GM21619 (cell line): ENCODE measurements around the gene TOMM40L.
"Not testable (repeated sequence)": the region's sequence is repeated elsewhere in the genome, so short reads cannot be mapped to it uniquely, and the experiment has no call there.

Source experiments
- ATAC-seq: cut with Tn5 transposase; IDR thresholded peaks from one replicate; pipeline ENCODE4 v1.9.1; 2021; ENCODE audit not compliant: unreplicated experiment

Gene TOMM40L

DNA sequence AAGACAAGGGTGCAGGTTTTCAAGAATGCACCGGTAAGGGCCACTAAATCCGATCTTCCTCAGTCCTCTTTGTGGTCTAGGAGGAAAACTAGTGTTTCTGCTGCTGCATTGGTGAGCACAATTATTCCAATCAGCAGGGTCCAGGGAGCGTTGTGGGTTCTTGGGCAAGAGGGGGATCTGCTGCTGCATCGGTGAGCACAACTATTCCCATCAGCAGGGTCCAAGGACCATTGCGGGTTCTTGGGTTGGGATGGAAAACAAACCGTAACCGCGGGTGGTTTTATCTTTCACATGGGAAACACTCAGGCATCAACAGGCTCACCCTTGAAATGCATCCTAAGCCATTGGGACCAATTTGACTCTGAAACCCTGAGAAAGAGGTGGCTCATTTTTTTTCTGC is 25.7 kb downstream of the TOMM40L start:
- no peak for ATAC-seq

GRCh38 chr1:161255302-161255701 is 29.4 kb downstream of the TOMM40L start:
- ATAC-seq = not testable (repeated sequence)

GRCh38 chr1:161255955-161256520 is 30.2 kb downstream of the TOMM40L start:
- not testable (repeated sequence) for ATAC-seq

DNA sequence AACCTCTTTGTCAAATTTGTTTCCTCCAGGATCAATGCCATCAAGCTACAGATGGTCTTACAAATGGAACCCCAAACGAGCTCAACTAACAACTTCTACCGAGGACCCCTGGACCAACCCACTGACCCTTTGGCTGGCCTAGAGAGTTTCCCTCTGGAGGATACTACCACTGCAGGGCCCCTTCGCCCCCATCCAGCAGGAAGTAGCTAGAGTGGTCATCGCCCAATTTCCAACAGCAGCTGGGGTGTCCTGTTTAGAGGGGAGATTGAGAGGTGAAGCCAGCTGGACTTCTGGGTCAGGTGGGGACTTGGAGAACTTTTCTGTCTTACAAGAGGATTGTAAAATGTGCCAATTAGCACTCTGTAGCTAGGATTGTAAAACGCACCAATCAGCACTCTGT is 31.2 kb downstream of the TOMM40L start:
- ATAC-seq = not testable (repeated sequence)

DNA sequence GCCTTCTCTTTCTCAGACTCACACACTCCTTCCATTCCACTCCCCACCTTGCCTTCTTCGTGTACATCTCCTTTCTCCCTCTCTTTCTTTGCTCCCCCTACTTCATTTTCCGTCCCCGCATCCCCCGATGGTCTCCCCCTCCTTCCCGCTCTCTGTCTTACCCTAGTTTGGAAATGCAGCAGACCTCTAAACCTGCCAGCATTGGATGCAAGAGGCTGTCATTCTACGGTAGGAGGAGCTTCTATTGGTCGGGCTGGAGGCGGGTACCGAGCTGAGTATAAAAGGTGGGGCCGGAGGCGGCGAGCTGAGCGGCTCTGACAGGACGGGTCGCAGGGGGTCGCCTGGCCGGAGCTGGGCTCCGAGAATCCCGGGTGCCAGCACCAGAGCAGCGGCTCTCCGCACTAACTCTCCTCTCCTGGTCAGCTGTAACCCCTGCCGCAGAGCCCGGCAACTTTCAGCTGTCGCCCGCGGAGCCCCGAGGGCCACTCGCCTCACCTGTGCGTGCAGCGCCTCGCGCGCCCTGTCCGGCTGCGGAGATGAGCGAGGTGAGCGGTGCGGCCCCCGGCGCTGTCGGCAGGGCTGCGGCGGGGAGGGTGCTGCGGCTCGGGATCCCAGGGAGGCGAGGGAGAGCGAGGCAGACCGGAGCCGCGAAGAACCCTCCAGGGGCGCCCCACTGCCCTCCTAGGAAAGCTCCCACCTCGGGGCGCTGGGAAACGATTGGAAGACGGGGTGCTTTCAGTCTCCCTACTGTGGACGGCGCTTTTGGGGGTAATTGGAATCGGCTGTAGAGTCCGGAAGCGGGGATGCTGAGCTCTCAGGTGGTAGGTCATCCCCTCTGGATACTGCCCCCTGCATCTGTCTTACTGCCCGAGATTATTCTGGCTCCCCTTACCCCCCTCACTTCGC is 32.8 kb downstream of the TOMM40L start, which contains the start of gene PCP4L1:
Gene PCP4L1 (plus strand): TSS at position 307 of the 906 bp plus-strand sequence. CDS start 230 bp downstream, at position 537.
- peak; percentile 50 for ATAC-seq

- no peak for ATAC-seq
These were observed 33.5 kb downstream of the TOMM40L start for GRCh38 chr1:161259345-161259702.

DNA sequence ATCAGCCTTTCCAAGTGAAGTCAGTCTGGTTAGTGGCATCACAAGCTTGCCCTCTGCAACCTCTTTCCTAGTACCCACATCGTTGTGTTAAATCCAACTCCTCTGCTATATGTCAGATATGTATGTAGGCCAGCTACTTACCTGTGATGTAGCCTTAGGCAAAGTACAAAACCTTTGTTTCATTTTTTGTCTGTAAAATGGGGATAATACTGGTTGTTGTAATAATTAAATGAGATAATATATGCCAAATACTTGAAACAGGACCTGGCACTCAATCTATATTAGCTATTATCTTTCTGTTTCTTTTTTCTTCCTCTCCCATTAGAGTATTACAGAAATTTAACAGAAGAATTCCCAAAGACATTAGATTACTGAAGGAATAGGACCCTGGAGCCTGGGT is 33.9 kb downstream of the TOMM40L start:
- no peak for ATAC-seq

- no peak for ATAC-seq
These were observed 34.8 kb downstream of the TOMM40L start for GRCh38 chr1:161260376-161261260.

DNA sequence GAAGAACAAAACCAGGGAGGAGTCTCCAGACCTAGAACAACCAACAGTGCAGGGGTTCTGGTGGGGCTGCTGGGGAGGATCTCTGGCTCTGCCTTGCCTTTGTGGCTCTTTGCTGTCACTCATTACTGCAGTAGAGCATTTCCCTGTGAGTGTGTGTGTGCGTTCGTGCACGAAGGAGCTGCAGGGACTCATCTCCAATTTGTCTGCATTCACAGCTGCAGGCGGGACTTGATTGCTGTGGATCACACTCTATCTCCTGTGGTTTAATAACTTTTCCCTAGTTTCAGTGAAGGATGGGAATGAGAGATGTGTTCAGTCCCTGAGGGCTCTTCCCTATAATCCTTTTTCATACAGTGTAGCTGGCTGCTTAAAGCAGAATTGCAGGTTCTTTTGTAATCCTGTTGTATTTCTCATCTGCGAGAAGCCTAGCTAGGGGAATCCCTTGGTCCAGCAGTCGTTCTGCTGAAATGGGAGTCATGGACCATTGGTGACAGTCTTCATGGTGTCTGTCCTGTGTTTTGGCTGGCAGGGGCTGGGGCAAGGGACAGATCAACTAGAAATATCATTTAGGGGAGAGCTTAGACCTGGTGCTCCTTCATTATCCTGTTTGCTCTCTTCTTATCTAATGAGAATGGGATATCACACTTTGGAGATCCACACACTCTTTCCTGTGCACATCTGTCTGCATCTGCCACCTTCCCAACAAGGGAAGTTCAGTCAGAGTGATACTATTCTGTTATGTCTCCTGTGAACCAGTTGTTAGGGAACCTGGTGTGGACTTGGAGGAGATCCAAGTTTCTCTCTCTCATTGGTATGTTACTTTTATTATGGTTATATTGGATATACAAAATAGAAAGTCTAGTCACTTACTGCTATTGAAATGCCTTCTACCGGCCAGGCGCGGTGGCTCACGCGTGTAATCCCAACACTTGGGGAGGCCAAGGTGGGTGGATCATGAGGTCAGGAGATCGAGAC is 35.7 kb downstream of the TOMM40L start:
- ATAC-seq = no peak

DNA sequence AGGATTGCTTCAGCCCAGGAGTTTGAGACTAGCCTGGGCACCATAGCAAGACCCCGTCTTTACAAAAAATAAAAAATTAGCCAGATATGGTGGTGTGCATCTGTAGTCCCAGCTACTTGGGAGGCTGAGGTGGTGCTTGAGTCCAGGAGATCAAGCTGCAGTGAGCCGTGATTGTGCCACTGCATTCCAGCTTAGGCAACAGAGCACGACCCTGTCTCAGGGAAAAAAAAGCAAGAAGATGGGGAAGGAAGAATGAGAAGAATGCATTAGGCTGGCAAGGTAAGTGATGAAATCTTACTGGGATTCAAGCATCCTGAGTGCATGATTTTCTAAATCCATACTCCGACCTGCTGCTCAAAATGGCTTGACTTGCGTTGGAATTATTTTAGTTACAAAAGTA is 39.4 kb downstream of the TOMM40L start:
- no peak for ATAC-seq

DNA sequence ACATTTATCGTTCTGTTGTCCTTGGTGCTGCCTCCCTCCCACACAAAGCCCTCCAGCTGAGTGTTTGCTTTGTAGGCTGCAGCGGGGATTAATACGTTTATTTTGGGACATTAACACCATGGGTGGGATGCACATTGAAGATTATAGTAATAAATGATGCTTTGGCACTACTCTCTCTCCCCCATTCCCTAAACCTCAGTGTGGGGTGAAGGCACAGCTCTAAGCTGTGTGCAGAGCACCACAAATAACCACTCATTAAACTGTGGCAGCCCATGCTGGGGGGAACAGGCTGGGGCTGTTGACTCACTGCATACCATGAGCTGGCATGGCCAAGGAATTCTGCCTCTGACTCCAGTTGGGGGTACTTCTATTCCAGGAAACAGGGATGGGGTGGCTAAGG is 40.3 kb downstream of the TOMM40L start:
- ATAC-seq = no peak

GRCh38 chr1:161266836-161267235 is 41.0 kb downstream of the TOMM40L start:
- no peak for ATAC-seq

DNA sequence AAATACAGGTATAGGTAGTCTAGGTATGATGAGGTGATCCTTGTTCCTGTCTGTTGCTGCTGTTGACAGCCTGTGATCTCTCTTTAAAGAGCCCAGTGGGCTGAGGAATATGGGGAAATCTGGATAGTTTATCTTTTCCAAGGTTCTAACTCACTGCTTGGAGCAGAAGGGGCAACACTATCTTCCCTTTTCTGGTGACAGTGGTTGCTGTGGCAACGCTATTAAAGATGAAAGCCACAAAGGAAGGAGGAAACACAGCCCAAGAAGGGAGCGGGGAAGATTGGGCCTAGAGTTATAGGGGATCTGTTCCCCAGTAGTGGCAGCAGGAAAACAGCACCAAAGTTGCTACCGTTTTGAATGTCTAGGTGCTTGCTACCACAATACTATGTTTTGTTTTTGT is 41.5 kb downstream of the TOMM40L start:
- ATAC-seq = no peak

GRCh38 chr1:161273402-161273801 is 47.5 kb downstream of the TOMM40L start:
- ATAC-seq = no peak

- ATAC-seq = no peak
These were observed 49.0 kb downstream of the TOMM40L start for GRCh38 chr1:161274874-161275273.
